NCI-H1092 treated with DMSO at 0.1 percent for 48 hours (cell line): ENCODE results near the gene SLC34A1.
A peak's percentile ranks its signal among the peaks of the same experiment; 100 is the strongest.

Experiments
- DNase-seq: peaks from one replicate; lab custom pipeline; 2025; lab: John Stamatoyannopoulos, UW

SLC34A1 gene

DNA sequence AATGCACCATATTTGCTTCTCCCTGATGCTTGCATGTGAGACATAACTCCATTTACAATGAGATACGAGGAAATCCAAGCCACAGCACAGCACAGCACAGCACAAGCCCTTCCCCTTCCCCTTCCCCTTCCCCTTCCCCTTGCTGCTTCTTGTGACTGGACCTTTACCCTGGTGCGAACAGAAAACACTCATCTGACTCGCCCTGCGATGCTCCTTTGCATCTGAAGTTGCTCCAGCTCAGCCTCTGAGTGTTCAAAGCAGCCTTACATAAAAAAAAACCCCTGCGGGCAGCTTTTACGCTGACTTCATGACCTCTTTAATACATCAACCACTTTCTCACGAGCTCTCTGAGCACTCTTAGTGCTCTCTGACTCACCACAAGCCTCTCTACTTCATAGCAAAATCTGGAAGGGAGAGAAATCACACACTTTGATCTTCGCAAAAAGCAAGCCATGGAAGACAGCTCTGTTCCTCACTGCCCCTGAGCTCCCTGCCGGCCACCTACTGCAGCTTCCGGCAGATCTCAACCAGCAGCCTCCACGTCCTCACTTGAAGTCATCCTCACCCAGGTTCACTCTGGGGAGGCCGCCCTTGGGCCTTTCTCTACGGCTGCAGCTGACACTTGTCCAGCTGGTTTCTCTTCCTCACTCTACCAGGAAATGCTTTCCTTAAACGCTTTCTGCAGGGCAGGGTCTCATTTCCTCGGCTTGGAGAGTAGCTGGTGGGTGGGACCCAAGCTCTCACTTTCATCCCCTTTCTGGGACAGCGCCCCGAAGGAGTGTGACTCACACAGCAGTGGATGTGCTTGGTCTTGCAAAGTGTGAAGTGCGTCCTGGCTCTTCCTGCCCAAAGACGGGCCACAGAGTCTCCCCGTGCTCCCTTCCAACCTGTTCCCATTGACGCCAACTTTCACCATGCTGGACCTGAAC lies 5.3 kb downstream of the SLC34A1 start:
- DNase-seq = no peak

GRCh38 chr5:177390363-177391300 lies 6.4 kb downstream of the SLC34A1 start:
- peak; percentile 60 for DNase-seq

- DNase-seq = no peak
These were observed 8.5 kb downstream of the SLC34A1 start for GRCh38 chr5:177392765-177393164.

- DNase-seq = no peak
These were observed 9.1 kb downstream of the SLC34A1 start for GRCh38 chr5:177393206-177393765.

GRCh38 chr5:177393990-177394389 lies 9.8 kb downstream of the SLC34A1 start:
- no peak for DNase-seq

DNA sequence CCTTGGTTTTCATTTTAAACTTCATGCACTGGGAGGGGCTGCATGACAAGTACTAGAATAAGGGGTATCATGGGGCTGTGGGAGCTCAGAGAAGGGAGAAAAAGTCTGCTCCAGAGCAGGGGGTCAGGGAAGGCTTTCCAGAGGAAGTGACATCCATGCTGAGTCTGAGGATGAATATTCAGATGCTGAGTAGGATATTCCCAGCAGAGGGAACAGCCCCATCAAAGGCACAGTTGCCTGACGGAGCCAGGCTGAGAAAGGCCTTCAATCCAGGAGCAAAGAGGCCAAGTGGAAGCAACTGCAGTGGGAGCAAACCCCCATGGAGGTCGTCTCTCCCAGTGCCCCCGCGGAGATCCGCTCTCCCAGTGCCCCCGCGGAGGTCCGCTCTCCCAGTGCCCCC lies 11.8 kb downstream of the SLC34A1 start:
- no peak for DNase-seq

DNA sequence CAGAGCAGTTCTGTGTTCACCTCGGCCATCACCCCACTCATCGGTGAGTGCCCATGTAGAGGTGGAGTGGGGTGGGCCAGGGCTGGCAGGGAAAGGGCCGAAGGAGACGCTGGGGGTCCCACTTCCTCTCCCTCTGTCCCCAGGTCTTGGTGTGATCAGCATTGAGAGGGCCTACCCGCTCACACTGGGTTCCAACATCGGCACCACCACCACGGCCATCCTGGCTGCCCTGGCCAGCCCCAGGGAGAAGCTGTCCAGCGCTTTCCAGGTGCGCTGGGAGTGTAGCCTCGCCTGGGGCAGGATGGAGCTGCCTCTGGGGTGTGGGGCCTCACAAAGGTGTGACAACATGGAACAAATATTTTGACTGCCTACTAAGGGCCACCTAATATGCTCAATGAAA lies 12.6 kb downstream of the SLC34A1 start:
- no peak for DNase-seq

GRCh38 chr5:177397875-177398390 lies 13.7 kb downstream of the SLC34A1 start:
- no peak for DNase-seq

DNA sequence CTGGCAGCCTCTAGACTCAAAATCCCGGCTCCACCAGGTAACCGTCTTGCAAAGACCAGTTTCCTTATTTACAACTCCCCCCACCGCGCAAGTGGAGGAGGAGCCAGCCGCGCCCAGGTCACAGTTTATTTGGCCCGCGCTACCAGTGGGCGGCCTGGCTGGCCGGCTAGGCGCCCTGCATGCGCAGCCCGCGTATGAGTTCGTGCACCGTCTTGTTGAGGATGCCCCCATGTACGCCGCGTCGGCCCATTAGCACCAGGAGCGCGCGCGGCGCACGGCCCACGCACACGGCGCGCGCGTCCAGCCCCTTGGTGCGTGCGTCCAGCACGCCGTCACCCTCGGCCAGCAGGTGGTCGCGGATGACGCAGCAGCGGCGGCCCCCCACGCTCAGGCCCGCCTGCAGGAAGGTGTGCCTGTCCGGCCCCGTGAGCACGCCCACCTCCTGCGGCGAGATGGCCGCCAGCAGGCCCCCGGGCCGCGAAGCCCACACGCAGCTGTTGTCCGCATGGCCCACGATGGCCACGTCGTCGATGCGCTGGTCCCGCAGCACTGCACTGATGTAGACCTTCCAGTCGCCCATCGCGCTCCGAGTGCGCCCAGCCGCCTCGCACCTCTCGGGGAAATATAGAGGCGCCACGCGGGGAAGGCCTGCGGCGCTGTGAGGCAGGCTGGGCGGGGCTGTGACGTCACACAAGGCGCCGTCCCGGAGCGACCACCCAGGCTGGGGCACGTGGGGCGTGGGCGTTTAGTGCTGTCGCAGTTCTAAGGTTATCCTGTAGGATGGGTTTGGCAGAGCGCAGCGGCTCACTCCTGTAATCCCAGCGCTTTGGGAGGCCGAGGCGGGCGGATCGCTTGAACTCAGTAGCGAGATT lies 16.0 kb downstream of the SLC34A1 start, which contains the start of gene PFN3:
Gene PFN3 (minus strand): TSS at position 665 of the 872 bp plus-strand sequence. CDS start 85 bp downstream, at position 580.
- DNase-seq = no peak

DNA sequence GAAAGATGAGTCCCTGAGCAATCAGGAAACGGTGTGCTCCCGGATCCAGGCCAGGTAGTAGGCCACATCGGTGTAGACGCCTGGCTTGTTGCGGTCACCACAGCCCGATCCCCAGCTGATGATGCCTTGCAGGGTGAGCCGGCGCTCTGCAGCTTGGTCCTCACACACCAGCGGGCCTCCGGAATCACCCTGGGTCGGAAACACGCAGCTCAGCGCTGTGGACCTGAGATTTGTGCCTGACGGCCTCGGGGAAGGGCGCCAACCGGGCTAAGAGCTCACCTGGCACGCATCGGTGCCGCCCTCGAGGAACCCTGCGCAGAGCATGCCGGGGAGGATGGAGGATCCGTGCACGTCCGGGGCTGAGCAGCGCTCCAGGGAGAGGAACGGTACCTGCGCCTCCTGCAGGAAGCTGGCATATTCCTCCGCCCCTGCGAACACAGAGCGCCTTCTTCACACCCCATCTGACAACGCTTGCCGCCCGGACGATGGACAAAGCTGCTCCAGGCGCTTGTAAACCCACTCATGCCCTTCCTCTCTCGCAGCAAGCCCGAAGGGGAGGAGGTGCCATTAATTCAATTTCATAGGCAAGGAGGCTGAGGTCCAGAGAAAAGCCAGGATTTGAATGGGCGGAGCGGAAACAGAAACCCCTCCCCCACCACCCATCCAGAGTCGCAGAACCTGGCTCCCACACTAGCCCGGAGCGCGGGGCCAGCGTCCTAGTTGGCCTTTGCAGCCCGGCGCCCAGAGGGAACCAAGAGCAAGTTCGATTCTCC lies 18.2 kb downstream of the SLC34A1 start:
- peak; percentile 66 for DNase-seq

GRCh38 chr5:177403102-177403791 lies 19.0 kb downstream of the SLC34A1 start:
- peak; percentile 33 for DNase-seq

DNA sequence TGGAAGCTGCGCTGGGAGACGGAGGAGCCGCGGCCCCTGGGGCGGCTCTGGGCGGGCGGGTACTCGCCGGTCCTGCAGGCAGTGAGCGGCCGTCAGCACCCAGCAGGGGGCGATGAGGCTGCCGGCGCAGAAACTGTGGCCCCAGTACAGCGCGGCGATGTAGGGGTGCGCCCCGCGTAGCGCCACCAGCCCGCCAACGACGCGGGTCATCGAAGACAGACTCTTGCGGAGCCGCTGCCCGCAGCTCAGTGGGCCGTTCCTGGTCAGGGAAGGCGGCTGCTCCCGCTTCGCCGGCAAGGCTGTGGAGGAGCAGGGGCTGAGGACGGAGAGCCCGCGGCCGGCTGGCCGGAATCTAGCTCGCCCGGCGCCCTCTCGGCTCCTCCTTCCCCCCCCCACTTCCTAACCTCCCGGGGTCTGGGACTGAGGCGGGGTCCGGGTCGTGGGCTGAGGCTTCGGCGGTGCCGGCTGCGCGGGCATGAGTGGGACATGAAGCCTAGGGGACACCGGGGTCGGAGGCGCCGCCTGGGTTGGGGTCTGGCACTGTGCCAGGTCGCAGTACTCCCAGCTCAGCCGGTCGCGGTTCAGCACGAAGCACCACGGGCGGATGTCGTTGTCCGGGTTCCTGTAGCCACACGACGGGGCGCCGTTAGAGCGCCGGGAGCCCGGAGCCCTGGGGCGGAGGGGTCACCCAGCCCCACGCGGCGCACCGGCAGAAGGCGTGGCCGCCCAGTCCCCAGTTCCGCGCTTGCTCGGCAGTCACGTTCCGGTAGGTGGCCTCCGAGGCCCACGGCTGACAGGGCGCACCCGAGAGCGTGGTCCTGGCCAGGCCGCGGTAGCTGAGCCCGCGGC lies 19.8 kb downstream of the SLC34A1 start:
- peak; percentile 52 for DNase-seq

GRCh38 chr5:177404641-177405179 lies 20.5 kb downstream of the SLC34A1 start:
- DNase-seq = peak; percentile 49

DNA sequence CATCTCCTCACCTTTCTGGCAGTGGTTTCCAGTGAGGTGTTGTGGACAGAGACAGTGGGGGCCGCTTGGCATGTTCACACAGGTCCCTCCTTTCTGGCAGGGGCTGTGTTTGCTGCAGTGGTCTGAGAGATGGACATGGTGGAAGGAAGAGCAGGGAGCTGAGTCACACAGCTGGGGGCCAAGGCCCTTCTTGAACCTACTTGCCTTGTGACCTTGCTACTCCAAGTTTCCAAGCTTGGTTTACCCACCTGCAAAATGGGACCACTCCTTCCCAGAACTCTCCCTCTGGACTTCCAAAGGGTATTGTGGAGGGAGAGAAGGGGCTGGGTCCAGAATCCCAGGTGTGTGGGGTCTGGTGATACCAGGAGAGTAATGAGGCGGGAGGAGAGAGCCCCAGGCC lies 21.1 kb downstream of the SLC34A1 start:
- no peak for DNase-seq

DNA sequence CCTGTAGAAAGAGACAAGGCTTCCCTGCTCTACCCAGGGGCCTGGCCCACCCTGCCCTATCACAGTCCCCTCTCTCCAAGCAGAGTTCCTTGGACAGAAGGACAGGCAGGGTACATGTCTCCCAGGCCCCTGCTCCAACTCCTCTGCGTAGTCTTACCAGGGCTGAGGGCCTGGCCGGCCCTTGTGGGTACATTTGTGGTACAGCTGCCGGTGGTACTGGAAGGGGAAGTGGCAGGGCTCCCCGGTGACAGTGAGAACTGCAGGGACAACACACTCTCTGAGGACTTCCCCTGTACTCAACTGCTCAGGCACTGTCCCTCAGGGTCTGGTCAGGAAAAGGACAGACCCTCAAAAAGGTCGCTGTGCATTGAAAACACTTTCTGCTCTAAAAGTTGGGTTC lies 21.6 kb downstream of the SLC34A1 start:
- no peak for DNase-seq

- no peak for DNase-seq
These were observed 25.0 kb downstream of the SLC34A1 start, which contains the start of gene F12 for GRCh38 chr5:177409043-177409801. Gene F12 (minus strand): TSS chr5:177409564. CDS start chr5:177409527, 37 bp downstream.

- DNase-seq = no peak
These were observed 26.3 kb downstream of the SLC34A1 start for GRCh38 chr5:177410575-177410974.
